Hepatocyte (in vitro differentiated cells): ENCODE measurements around the gene PLEKHA5.

Source experiments
- EZH2 ChIP-seq: fragments of 200-600 bp; sonication (generic); IDR thresholded peaks from 2 replicates; pipeline ENCODE4 v1.6.1; 2016; ENCODE audit warnings: antibody characterized with exemption, mild to moderate bottlenecking, borderline replicate concordance
- TF ChIP-seq, protein P1 (sequence below): fragments of 200-600 bp; sonication (generic); IDR thresholded peaks from 2 replicates; pipeline ENCODE4 v1.5.1; 2016; ENCODE audit warnings: antibody characterized with exemption, mild to moderate bottlenecking; ENCODE audit not compliant: poor library complexity

- TF ChIP-seq, protein P1, sequence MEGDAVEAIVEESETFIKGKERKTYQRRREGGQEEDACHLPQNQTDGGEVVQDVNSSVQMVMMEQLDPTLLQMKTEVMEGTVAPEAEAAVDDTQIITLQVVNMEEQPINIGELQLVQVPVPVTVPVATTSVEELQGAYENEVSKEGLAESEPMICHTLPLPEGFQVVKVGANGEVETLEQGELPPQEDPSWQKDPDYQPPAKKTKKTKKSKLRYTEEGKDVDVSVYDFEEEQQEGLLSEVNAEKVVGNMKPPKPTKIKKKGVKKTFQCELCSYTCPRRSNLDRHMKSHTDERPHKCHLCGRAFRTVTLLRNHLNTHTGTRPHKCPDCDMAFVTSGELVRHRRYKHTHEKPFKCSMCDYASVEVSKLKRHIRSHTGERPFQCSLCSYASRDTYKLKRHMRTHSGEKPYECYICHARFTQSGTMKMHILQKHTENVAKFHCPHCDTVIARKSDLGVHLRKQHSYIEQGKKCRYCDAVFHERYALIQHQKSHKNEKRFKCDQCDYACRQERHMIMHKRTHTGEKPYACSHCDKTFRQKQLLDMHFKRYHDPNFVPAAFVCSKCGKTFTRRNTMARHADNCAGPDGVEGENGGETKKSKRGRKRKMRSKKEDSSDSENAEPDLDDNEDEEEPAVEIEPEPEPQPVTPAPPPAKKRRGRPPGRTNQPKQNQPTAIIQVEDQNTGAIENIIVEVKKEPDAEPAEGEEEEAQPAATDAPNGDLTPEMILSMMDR, result no peak
- TF ChIP-seq EZH2, result no peak
Observed at GRCh38 chr12:19246933-19247332, 117.4 kb downstream of the PLEKHA5 start.
